ENCODE measurements around the gene ZFPL1. TPM values are rescaled to one million over a fixed set of nuclear protein-coding genes. Genes with fewer than 3 reads are reported as not detected.

Gene ZFPL1
- total and polyA plus RNA-seq, 2 donors (not counting 3 experiments of a cell fraction or from before 2014, with no cell fraction given), result 37.6 to 139 TPM

DNA sequence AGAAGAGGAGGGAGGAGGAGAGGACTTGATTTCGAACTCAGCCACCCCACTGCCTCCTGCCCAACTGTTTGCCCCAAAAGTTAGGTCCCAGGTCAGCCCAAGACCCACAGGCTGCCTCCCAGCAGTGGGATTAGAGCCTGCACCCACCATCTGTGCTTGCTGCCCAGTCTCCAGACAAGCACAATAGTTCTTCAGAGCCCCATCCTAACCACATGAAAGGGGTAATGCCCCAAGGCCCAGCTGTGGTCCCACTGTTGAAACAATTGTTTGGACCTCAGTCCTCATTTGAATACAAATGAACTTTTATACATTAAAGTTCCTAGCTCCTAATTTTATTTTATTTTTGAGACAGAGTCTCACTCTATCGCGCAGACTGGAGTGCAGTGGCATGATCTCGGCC lies 6.6 kb downstream of the ZFPL1 start:
- TF ChIP-seq EZH2 (IDR thresholded peaks at IDR 0.05; ENCODE audit: borderline replicate concordance, low read depth, low read length, severe bottlenecking) (no peak), POLR2A (IDR thresholded peaks at IDR 0.05; ENCODE audit: low read depth, low read length) (no peak)
- ChIA-PET CTCF (interaction anchor here (1.0 to 1.7 kb wide), 3 partner anchors 15 to 203 kb away, joined by 3 to 4 read pairs (median 3); partner anchors contain the start of gene TM7SF2), POLR2A (no interaction called here)
- Histone ChIP-seq H3K4me1 (ENCODE audit: control insufficient read depth, extremely low read depth, insufficient read depth, low read length) (peaks cover under 1% of the 10 kb centered on the region), H3K36me3 (ENCODE audit: control insufficient read depth in 2 of 2, extremely low read depth in 1 of 2, insufficient read depth in 2 of 2, low read length in 2 of 2) (peaks cover 5 to 28% of the 10 kb centered on the region in 2 experiments), H3K27me3 (ENCODE audit: control insufficient read depth in 2 of 2, insufficient read depth in 2 of 2, low read length in 2 of 2) (no peaks in the 10 kb centered on the region), H3K4me2 (ENCODE audit: insufficient read depth, low read length) (no peak overlapping the region), H3K9ac (replicated peaks; ENCODE audit: extremely low read depth, insufficient read depth, low read length) (no peak overlapping the region), H3K9me3 (replicated peaks; ENCODE audit: control insufficient read depth, insufficient read depth, low read length) (no peaks in the 10 kb centered on the region), H4K20me1 (replicated peaks; ENCODE audit: control insufficient read depth, extremely low read depth, insufficient read depth, low read length) (no peaks in the 10 kb centered on the region), H3K9me1 (replicated peaks; ENCODE audit: control insufficient read depth, extremely low read depth, insufficient read depth, low read length) (no peaks in the 10 kb centered on the region), H3K4me3 (replicated peaks in 1 of 3; ENCODE audit: insufficient read depth in 1 of 3, low read depth in 1 of 3, low read length in 3 of 3) (no peak overlapping the region), H2AFZ (ENCODE audit: low read depth, low read length) (no peak overlapping the region), H3K79me2 (ENCODE audit: control insufficient read depth, insufficient read depth, low read length) (no peaks in the 10 kb centered on the region), H3K27ac (ENCODE audit: insufficient read depth, low read depth, low read length) (no peak overlapping the region)
- no TSS peak for BruUV-seq (replicated peaks)
- DNase-seq (ENCODE audit: low read depth, low spot score) (no peak), FAIRE-seq (no peak)
- dilution Hi-C loops (cut with MboI; ENCODE audit: extremely low pct_ligation_motif_present, low sequenced_read_pairs) (no loop called here), intact Hi-C loops (cut with micrococcal nuclease) (no loop called here)

DNA sequence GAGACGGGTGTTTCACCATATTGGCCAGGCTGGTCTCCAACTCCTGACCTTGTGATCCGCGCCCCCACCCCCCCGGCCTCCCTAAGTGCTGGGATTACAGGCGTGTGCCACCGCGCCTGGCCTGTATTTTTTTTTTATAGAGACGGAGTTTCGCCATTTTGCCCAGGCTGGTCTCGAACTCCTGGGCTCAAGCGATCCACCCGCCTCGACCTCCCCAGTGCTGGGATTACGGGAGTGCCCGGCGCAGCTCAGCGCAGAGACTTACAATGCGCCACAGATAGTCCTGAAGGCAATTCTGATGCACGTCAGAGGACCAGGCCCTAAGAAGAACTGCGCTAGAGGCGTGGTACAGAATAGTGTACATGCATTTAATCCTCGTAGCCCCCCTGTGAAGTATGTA lies 11.4 kb downstream of the ZFPL1 start:
- Histone ChIP-seq H3K27ac (ENCODE audit: insufficient read depth, low read depth, low read length) (no peak overlapping the region), H3K27me3 (ENCODE audit: control insufficient read depth in 2 of 2, insufficient read depth in 2 of 2, low read length in 2 of 2) (no peaks in the 10 kb centered on the region), H2AFZ (ENCODE audit: low read depth, low read length) (peak overlapping the region; percentile 99), H3K9me1 (replicated peaks; ENCODE audit: control insufficient read depth, extremely low read depth, insufficient read depth, low read length) (no peaks in the 10 kb centered on the region), H4K20me1 (replicated peaks; ENCODE audit: control insufficient read depth, extremely low read depth, insufficient read depth, low read length) (no peaks in the 10 kb centered on the region), H3K4me3 (replicated peaks in 1 of 3; ENCODE audit: insufficient read depth in 1 of 3, low read depth in 1 of 3, low read length in 3 of 3) (peak overlapping the region in 1 of 3 experiments; percentile 56), H3K4me1 (ENCODE audit: control insufficient read depth, extremely low read depth, insufficient read depth, low read length) (peaks cover 6% of the 10 kb centered on the region), H3K4me2 (ENCODE audit: insufficient read depth, low read length) (peak overlapping the region; percentile 67), H3K36me3 (ENCODE audit: control insufficient read depth in 2 of 2, extremely low read depth in 1 of 2, insufficient read depth in 2 of 2, low read length in 2 of 2) (no peaks in the 10 kb centered on the region), H3K79me2 (ENCODE audit: control insufficient read depth, insufficient read depth, low read length) (peaks cover 8% of the 10 kb centered on the region), H3K9ac (replicated peaks; ENCODE audit: extremely low read depth, insufficient read depth, low read length) (no peak overlapping the region), H3K9me3 (replicated peaks; ENCODE audit: control insufficient read depth, insufficient read depth, low read length) (no peaks in the 10 kb centered on the region)
- dilution Hi-C loops (cut with MboI; ENCODE audit: extremely low pct_ligation_motif_present, low sequenced_read_pairs), result no loop called here
- ChIA-PET CTCF (interaction anchor here (1.2 to 5.3 kb wide), 2 partner anchors 15 to 16 kb away, joined by 6 to 56 read pairs; partner anchors contain the start of gene TM7SF2), POLR2A (no interaction called here)
- no TSS peak for BruUV-seq (replicated peaks)
- no peak for FAIRE-seq
- TF ChIP-seq GATA2 (IDR thresholded peaks at IDR 0.05; ENCODE audit: insufficient read depth, insufficient read length, low read depth, low read length) (no peak), POLR2AphosphoS5 (IDR thresholded peaks at IDR 0.05; ENCODE audit: insufficient read depth, low read depth, low read length) (no peak), FOS (IDR thresholded peaks at IDR 0.05; ENCODE audit: borderline replicate concordance, insufficient read depth, low read length) (no peak), JUN (IDR thresholded peaks at IDR 0.05; ENCODE audit: borderline replicate concordance, insufficient read depth, insufficient read length, low read depth) (no peak), EZH2 (IDR thresholded peaks at IDR 0.05; ENCODE audit: borderline replicate concordance, low read depth, low read length, severe bottlenecking) (no peak), MYC (IDR thresholded peaks at IDR 0.05; ENCODE audit: low read depth, low read length) (no peak)
- TF ChIP-seq, protein P1, sequence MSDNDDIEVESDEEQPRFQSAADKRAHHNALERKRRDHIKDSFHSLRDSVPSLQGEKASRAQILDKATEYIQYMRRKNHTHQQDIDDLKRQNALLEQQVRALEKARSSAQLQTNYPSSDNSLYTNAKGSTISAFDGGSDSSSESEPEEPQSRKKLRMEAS (IDR thresholded peaks at IDR 0.05; ENCODE audit: insufficient read depth, insufficient read length), result no peak
- TF ChIP-seq, protein P2, sequence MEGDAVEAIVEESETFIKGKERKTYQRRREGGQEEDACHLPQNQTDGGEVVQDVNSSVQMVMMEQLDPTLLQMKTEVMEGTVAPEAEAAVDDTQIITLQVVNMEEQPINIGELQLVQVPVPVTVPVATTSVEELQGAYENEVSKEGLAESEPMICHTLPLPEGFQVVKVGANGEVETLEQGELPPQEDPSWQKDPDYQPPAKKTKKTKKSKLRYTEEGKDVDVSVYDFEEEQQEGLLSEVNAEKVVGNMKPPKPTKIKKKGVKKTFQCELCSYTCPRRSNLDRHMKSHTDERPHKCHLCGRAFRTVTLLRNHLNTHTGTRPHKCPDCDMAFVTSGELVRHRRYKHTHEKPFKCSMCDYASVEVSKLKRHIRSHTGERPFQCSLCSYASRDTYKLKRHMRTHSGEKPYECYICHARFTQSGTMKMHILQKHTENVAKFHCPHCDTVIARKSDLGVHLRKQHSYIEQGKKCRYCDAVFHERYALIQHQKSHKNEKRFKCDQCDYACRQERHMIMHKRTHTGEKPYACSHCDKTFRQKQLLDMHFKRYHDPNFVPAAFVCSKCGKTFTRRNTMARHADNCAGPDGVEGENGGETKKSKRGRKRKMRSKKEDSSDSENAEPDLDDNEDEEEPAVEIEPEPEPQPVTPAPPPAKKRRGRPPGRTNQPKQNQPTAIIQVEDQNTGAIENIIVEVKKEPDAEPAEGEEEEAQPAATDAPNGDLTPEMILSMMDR (IDR thresholded peaks at IDR 0.05; ENCODE audit: extremely low read depth in 1 of 2, insufficient read depth in 1 of 2, low read depth in 1 of 2, low read length in 2 of 2), result no peak
- intact Hi-C loops (cut with micrococcal nuclease), result loop anchor here (5.0 kb wide), 1 partner anchor 83 kb away; the partner anchor contains the start of gene ARL2
- DNase-seq (ENCODE audit: low read depth, low spot score), result no peak

All from endothelial cell of umbilical vein (primary cell).